K562 treated with DMSO at 1 percent for 12 hours (cell line): Measurements from ENCODE around the gene ITGA7. TPM values are rescaled to one million over a fixed set of nuclear protein-coding genes. Genes with fewer than 3 reads are reported as not detected.

Experiments
- total RNA-seq: library from RNA; unstranded; fragments of 300-600 nt; gene quantifications from 2 replicates; pipeline ENCODE4 v1.2.3, GENCODE V29; 2022; ENCODE audit not compliant: insufficient read depth

The ITGA7 gene
- 0.82 and 3.9 TPM in 2 replicates for total RNA-seq

GRCh38 chr12:55707841-55708694, at the start of gene ITGA7:
ITGA7 (minus strand) TSS chr12:55707904; CDS start chr12:55707682, 222 bp downstream.

GRCh38 chr12:55742719-55743405, 35.2 kb upstream of the ITGA7 start, which contains the start of gene GDF11:
GDF11 (plus strand) TSS chr12:55743122; CDS start chr12:55743317, 195 bp downstream.

GRCh38 chr12:55728939-55729818, 21.5 kb upstream of the ITGA7 start, which contains the start of gene CD63:
CD63 (minus strand) TSS chr12:55729009; CDS start chr12:55728341, 668 bp downstream.

GRCh38 chr12:55720071-55720564, 12.4 kb upstream of the ITGA7 start, which contains the start of gene RDH5:
RDH5 (plus strand) TSS chr12:55720393; CDS start chr12:55721185, 792 bp downstream.

GRCh38 chr12:55715833-55716581, 8.3 kb upstream of the ITGA7 start, which contains the start of gene BLOC1S1:
BLOC1S1 (plus strand) TSS chr12:55716046; CDS start chr12:55716052, 6 bp downstream.

GRCh38 chr12:55636853-55637252, 70.9 kb downstream of the ITGA7 start, which contains the start of gene OR10P1:
OR10P1 (plus strand) TSS chr12:55636892; CDS start chr12:55636892, 0 bp downstream.

Other genes with a start within 250 kb of the ITGA7 start
- gene OR6C70, start 237.8 kb downstream of the ITGA7 start, total RNA-seq: not detected in 2 replicates
- not detected in 2 replicates for gene OR6C68, start 215.5 kb downstream of the ITGA7 start, total RNA-seq
- gene OR6C4, start 158.3 kb downstream of the ITGA7 start, total RNA-seq: not detected in 2 replicates
- not detected in 2 replicates for gene OR2AP1, start 135.4 kb downstream of the ITGA7 start, total RNA-seq
- gene OR10P1, start 71.0 kb downstream of the ITGA7 start, total RNA-seq: not detected in 2 replicates
- gene BLOC1S1, start 8.1 kb upstream of the ITGA7 start, total RNA-seq: 72.5 and 131 TPM in 2 replicates
- 2.2 and 4.0 TPM in 2 replicates for gene RDH5, start 12.5 kb upstream of the ITGA7 start, total RNA-seq
- gene CD63, start 21.1 kb upstream of the ITGA7 start, total RNA-seq: 1,001 and 1,162 TPM in 2 replicates
- 6.8 and 8.7 TPM in 2 replicates for gene GDF11, start 35.2 kb upstream of the ITGA7 start, total RNA-seq
- 95.9 and 113 TPM in 2 replicates for gene SARNP, start 109.8 kb upstream of the ITGA7 start, total RNA-seq
- 14.8 and 20.8 TPM in 2 replicates for gene ORMDL2, start 110.1 kb upstream of the ITGA7 start, total RNA-seq
- 10.8 and 24.3 TPM in 2 replicates for gene DNAJC14, start 121.7 kb upstream of the ITGA7 start, total RNA-seq
- gene MMP19, start 135.0 kb upstream of the ITGA7 start, total RNA-seq: 0.61 and 1.6 TPM in 2 replicates
- 25.3 and 31.8 TPM in 2 replicates for gene PYM1, start 220.0 kb upstream of the ITGA7 start, total RNA-seq
- gene DGKA, start 223.3 kb upstream of the ITGA7 start, total RNA-seq: 20.0 and 41.3 TPM in 2 replicates